GM12878 (cell line): ENCODE measurements around the gene ARHGEF18. TPM values are rescaled to one million over a fixed set of nuclear protein-coding genes. Genes with fewer than 3 reads are reported as not detected.

Experiments
- ATAC-seq: fragments of 200-7000 bp; cut with Tn5 transposase; 3 replicates; pipeline ENCODE4 v1.9.1; 2020; ENCODE audit warnings: mild to moderate bottlenecking, moderate library complexity
- BruUV-seq: library from RNA; stranded (reverse); fragments of 400-500 nt; replicated peaks from 2 replicates; lab custom pipeline; 2021; lab: Mats Ljungman, UMichigan
- CTCF ChIA-PET: fragments of 300-600 bp; sonication (Branson Sonifier 250); formaldehyde crosslinking; extraction: SDS; loops from one replicate; lab custom pipeline; 2021; ENCODE audit warnings: inconsistent platforms; lab: Yijun Ruan, JAX
- POLR2A ChIA-PET: fragments of 350-600 bp; formaldehyde crosslinking; extraction: SDS; loops from one replicate; lab custom pipeline; 2021; ENCODE audit warnings: inconsistent platforms; lab: Charles Lee
- RAD21 ChIA-PET: fragments of 300-600 bp; sonication (Branson Sonifier 250); formaldehyde crosslinking; loops from one replicate; lab custom pipeline; 2023; ENCODE audit warnings: antibody characterized with exemption; ENCODE audit not compliant: unreplicated experiment; lab: Charles Lee
- SMC1A ChIA-PET: fragments of 300-600 bp; sonication (Branson Sonifier 250); formaldehyde crosslinking; loops from one replicate; lab custom pipeline; 2023; ENCODE audit not compliant: unreplicated experiment, uncharacterized antibody; lab: Charles Lee
- DNase-seq: peaks from one replicate; pipeline ENCODE4 v3.0.0-alpha.2; 2011; ENCODE audit warnings: low read depth, low spot score
- FAIRE-seq: peaks from 3 replicates; lab custom pipeline; 2011; peaks lifted over from hg19 to GRCh38; lab: Jason Lieb, UNC
- H2AFZ ChIP-seq: 2 replicates; pipeline ENCODE4 v1.6.0; 2011; ENCODE audit warnings: low read depth, low read length, control low read depth; ENCODE audit not compliant: control insufficient read depth
- H3K27ac ChIP-seq: 2 replicates; pipeline ENCODE4 v1.5.1; 2011; ENCODE audit warnings: control low read depth; ENCODE audit not compliant: control insufficient read depth, insufficient read depth
- H3K27me3 ChIP-seq, 2 experiments: replicated peaks in 1 of 2; 2 replicates each; pipeline versions ENCODE4 v1.6.0 to v1.6.1; 2011; ENCODE audit warnings: low read length in 1 of 2; ENCODE audit not compliant: control insufficient read depth in 2 of 2, insufficient read depth in 2 of 2
- H3K36me3 ChIP-seq, 2 experiments: 2 replicates each; pipeline ENCODE4 v1.5.1; 2011; ENCODE audit warnings: low read length in 1 of 2; ENCODE audit not compliant: control insufficient read depth in 2 of 2, insufficient read depth in 2 of 2
- H3K4me1 ChIP-seq: 2 replicates; pipeline ENCODE4 v1.6.1; 2011; ENCODE audit warnings: mild to moderate bottlenecking, low read length, moderate library complexity, mixed read lengths; ENCODE audit not compliant: control insufficient read depth, insufficient read depth
- H3K4me2 ChIP-seq: 2 replicates; pipeline ENCODE4 v1.6.0; 2011; ENCODE audit warnings: control low read depth; ENCODE audit not compliant: control insufficient read depth, insufficient read depth
- H3K4me3 ChIP-seq: fragments of 200-600 bp; sonication (generic); 2 replicates; pipeline ENCODE4 v1.5.1; 2016
- H3K79me2 ChIP-seq: 2 replicates; pipeline ENCODE4 v1.6.0; 2011; ENCODE audit warnings: low read length; ENCODE audit not compliant: control insufficient read depth, insufficient read depth
- H3K9ac ChIP-seq: 2 replicates; pipeline ENCODE4 v1.8.0; 2011; ENCODE audit warnings: low read length, control low read depth, mixed read lengths; ENCODE audit not compliant: control insufficient read depth, insufficient read depth
- H3K9me3 ChIP-seq: replicated peaks from 3 replicates; pipeline ENCODE4 v1.5.1; 2011; ENCODE audit warnings: mild to moderate bottlenecking, low read length; ENCODE audit not compliant: control insufficient read depth, insufficient read depth
- H4K20me1 ChIP-seq: 2 replicates; pipeline ENCODE4 v1.6.0; 2011; ENCODE audit not compliant: control insufficient read depth, insufficient read depth
- CHD2 ChIP-seq: IDR thresholded peaks from 2 replicates; pipeline ENCODE4 v1.6.1; 2011; ENCODE audit warnings: low read depth, low read length, improper control_type of control experiment, borderline replicate concordance
- DPF2 ChIP-seq: fragments of 450-650 bp; IDR thresholded peaks from 2 replicates; pipeline ENCODE4 v1.6.1; 2017; ENCODE audit warnings: mild to moderate bottlenecking
- ETV6 ChIP-seq, 2 experiments: fragments of 450-650 bp in 1 of 2; IDR thresholded peaks in 1 of 2; conservative IDR thresholded peaks in 1 of 2; 2 replicates each; pipeline ENCODE4 v1.6.1; 2014; ENCODE audit warnings: antibody characterized with exemption in 1 of 2, borderline replicate concordance in 1 of 2, low read depth in 1 of 2, mild to moderate bottlenecking in 1 of 2, moderate library complexity in 1 of 2
- NFYB ChIP-seq: IDR thresholded peaks from 2 replicates; pipeline ENCODE4 v1.6.1; 2011; ENCODE audit warnings: low read depth, mild to moderate bottlenecking, low read length, improper control_type of control experiment, moderate library complexity; ENCODE audit not compliant: insufficient read depth
- POLR2A ChIP-seq: IDR thresholded peaks from 2 replicates; pipeline ENCODE4 v1.6.1; 2011; ENCODE audit warnings: low read depth, mild to moderate bottlenecking, low read length
- RELA ChIP-seq: fragments of 450-650 bp; IDR thresholded peaks from 2 replicates; pipeline ENCODE4 v1.8.0; 2014; ENCODE audit warnings: borderline replicate concordance; ENCODE audit not compliant: partially characterized antibody
- RUNX3 ChIP-seq: IDR thresholded peaks from 2 replicates; pipeline ENCODE4 v1.6.1; 2012; ENCODE audit warnings: low read length, inconsistent platforms
- TCF3 ChIP-seq: IDR thresholded peaks from 2 replicates; pipeline ENCODE4 v1.6.1; 2012; ENCODE audit warnings: low read depth, mild to moderate bottlenecking, low read length, borderline replicate concordance; ENCODE audit not compliant: insufficient read depth
- ZNF622 ChIP-seq: fragments of 450-650 bp; IDR thresholded peaks from 2 replicates; pipeline ENCODE4 v1.6.1; 2017; ENCODE audit warnings: mild to moderate bottlenecking, inconsistent platforms
- WGBS: methylation state at CpG from one replicate; pipeline ENCODE4 v1.1.6; 2016; ENCODE audit warnings: low lambda C conversion rate; ENCODE audit not compliant: insufficient replicate concordance, insufficient coverage; ENCODE audit errors: missing lambda C conversion rate; 5-methylcytosine and 5-hydroxymethylcytosine counted together
- in situ Hi-C: fragments of 300-500 bp; cut with MboI; formaldehyde crosslinking; loops from 9 replicates; pipeline ENCODE4 v1.14.3; 2018; ENCODE audit warnings: mixed read lengths
- intact Hi-C: fragments of 100-400 bp; cut with micrococcal nuclease; formaldehyde crosslinking; loops from one replicate; pipeline ENCODE4 v1.14.2; 2022; ENCODE audit not compliant: unreplicated experiment
- polyA plus RNA-seq, 11 experiments: library from polyadenylated mRNA; depleted of rRNA in 4 of 11; unstranded in 6 of 11; stranded (reverse) in 5 of 11; fragments of >200 nt; fragmentation: Nextera tagmentation in 4 of 11; fragmentation: Illumina TruSeq in 1 of 11; extraction: Ambion mirVana in 4 of 11; extraction: Trizol in 1 of 11; gene quantifications; 1 replicate in 1 of 11; 2 replicates in 10 of 11; pipeline versions ENCODE4 v1.2.1 to v1.2.3, GENCODE V29; 2011 to 2016; ENCODE audit warnings: inconsistent platforms in 2 of 11, missing spikeins in 2 of 11, low read depth in 1 of 11
- total RNA-seq, 4 experiments: library from RNA; depleted of rRNA in 3 of 4; stranded (reverse); fragments of >200 nt in 3 of 4; fragmentation: Illumina TruSeq in 1 of 4; extraction: Trizol in 1 of 4; gene quantifications; 2 replicates each; pipeline versions ENCODE4 v1.2.1 to v1.2.3, GENCODE V29; 2013 to 2021

ARHGEF18 gene
- total and polyA plus RNA-seq, 10 of the 15 experiments (the other 5 are each of a cell fraction or from before 2014, with no cell fraction given), result 0.31 to 32.3 (median 13.4) TPM

GRCh38 chr19:7349961-7350711, 1.4 kb downstream of the ARHGEF18 start:
- Histone ChIP-seq H3K4me3 (peak overlapping the region; percentile 43; the same call in 1 of the 2 replicates), H3K9me3 (peaks cover 4% of the 10 kb centered on the region)
- TF ChIP-seq NFYB, result no peak
- no peak for TF ChIP-seq ZNF622
- TF ChIP-seq POLR2A, result peak; percentile 63; the same call in 1 of the 2 replicates
- no peak for TF ChIP-seq CHD2
- TF ChIP-seq RUNX3, result peak; percentile 79
- no peak for TF ChIP-seq RELA
- TF ChIP-seq ETV6 (conservative IDR thresholded peaks at IDR 0.05 in 1 of 2, IDR thresholded peaks at IDR 0.05 in 1 of 2; ENCODE audit: borderline replicate concordance in 1 of 2, low read depth in 1 of 2), result no peak
- no peak for TF ChIP-seq TCF3
- TF ChIP-seq DPF2, result no peak
- TF ChIP-seq, all 136 proteins: peak for 2
- DNase-seq (no peak), ATAC-seq (peak; percentile 6), FAIRE-seq (no peak)
- Histone ChIP-seq H3K4me2 (peak overlapping the region; percentile 28), H3K27ac (peak overlapping the region; percentile 77), H4K20me1 (no peaks in the 10 kb centered on the region), H3K27me3 (no peaks in the 10 kb centered on the region), H3K9ac (peak overlapping the region; percentile 59; the same call in 1 of the 2 replicates), H2AFZ (no peak overlapping the region), H3K79me2 (no peaks in the 10 kb centered on the region; the same call in 1 of the 2 replicates), H3K36me3 (no peaks in the 10 kb centered on the region), H3K4me1 (peaks cover 55% of the 10 kb centered on the region)
- TSS peak; percentile 71 for BruUV-seq
- ChIA-PET POLR2A (interaction anchor here (0.6 to 2.7 kb wide), 8 partner anchors 9 to 512 kb away, joined by 3 to 10 read pairs (median 4); no protein-coding TSS in a partner anchor), SMC1A (interaction anchor here (1.1 to 2.4 kb wide), 4 partner anchors 10 to 248 kb away, joined by 5 to 22 read pairs (median 13); no protein-coding TSS in a partner anchor), CTCF (interaction anchor here (0.8 to 2.9 kb wide), 9 partner anchors 10 to 251 kb away, joined by 3 to 19 read pairs (median 6); no protein-coding TSS in a partner anchor), RAD21 (interaction anchor here (1.0 to 3.3 kb wide), 8 partner anchors 11 to 407 kb away, joined by 4 to 19 read pairs (median 5); no protein-coding TSS in a partner anchor)
- WGBS, result 20% methylated on average over 8 of the region's 8 CpGs
- intact Hi-C loops, result loop anchor here (5.0 kb wide), 1 partner anchor 37 kb away; no protein-coding TSS in a partner anchor
- in situ Hi-C loops, result no loop called here
